Upper lobe of right lung (tissue), 1 donor: ENCODE results near the gene JUNB. TPM values are rescaled to one million over a fixed set of nuclear protein-coding genes. Genes with fewer than 3 reads are reported as not detected.

ENCODE experiments used
- ATAC-seq: fragments of 200-7000 bp; cut with Tn5 transposase; one replicate; pipeline ENCODE4 v1.9.1; 2020; ENCODE audit warnings: mild to moderate bottlenecking, moderate library complexity
- DNase-seq: peaks from one replicate; pipeline ENCODE4 v3.0.0-alpha.2; 2020
- H3K27ac ChIP-seq: fragments of 200-600 bp; one replicate; pipeline ENCODE4 v1.8.0; 2022
- H3K27me3 ChIP-seq: fragments of 200-600 bp; one replicate; pipeline ENCODE4 v1.8.0; 2022; ENCODE audit warnings: mild to moderate bottlenecking
- H3K36me3 ChIP-seq: fragments of 200-600 bp; one replicate; pipeline ENCODE4 v1.8.0; 2022
- H3K4me1 ChIP-seq: fragments of 200-600 bp; one replicate; pipeline ENCODE4 v1.8.0; 2022
- H3K4me3 ChIP-seq: fragments of 200-600 bp; one replicate; pipeline ENCODE4 v1.8.0; 2022; ENCODE audit warnings: mild to moderate bottlenecking
- H3K9me3 ChIP-seq: fragments of 200-600 bp; one replicate; pipeline ENCODE4 v1.8.0; 2022
- intact Hi-C: fragments of 100-400 bp; cut with DNase I; formaldehyde crosslinking; loops from one replicate; pipeline ENCODE4 v1.11.0; 2022
- total RNA-seq: library from RNA; stranded (reverse); fragmentation: NEBNext Ultra II Directional; extraction: Animal tissue kit (Norgen Biotek cat#: 25700); gene quantifications from one replicate; pipeline ENCODE4 v1.2.1, GENCODE V29; 2021
- TF ChIP-seq, protein P1 (sequence below): fragments of 200-600 bp; IDR thresholded peaks from one replicate; pipeline ENCODE4 v1.8.0; 2022; ENCODE audit warnings: antibody characterized with exemption
- donor health status: DM: no; HTN: yes; CAD: no; lungs with severe emphysema.

Gene JUNB
- total RNA-seq, 1 donor from 2014 or later = 174 TPM

DNA sequence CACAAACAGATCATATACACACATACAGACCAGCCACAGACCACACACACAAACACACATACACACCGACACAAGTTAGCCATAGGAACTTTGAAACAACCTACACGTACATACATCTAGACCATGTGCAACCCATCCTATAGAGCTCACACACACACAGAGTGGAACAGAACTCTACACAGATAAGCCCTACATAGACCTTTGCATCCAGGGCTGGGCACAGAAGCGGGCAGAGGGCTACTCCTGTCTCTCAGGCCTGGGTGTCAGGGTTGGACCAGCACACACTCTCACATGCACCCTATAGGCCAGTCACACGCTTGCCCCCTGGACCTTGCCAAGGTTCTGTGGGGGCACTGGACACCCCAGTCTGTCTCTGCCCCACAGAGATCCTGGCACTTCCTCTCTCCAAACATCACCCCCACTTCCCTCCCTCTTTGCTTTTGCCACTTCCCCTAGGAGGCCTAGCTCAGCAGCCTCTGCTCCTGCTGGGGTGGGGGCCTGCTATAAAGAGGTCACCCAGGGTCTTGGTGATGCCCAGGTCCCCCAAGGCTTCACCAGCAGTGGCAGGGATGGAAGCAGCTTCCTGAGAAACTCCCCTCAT lies 5.8 kb upstream of the JUNB start:
- H3K9me3 ChIP-seq = no peaks in the 10 kb centered on the region
- peak; percentile 0 for ATAC-seq
- peak overlapping the region; percentile 100 for H3K27ac ChIP-seq
- H3K4me3 ChIP-seq = peak overlapping the region; percentile 19
- H3K36me3 ChIP-seq = no peaks in the 10 kb centered on the region
- intact Hi-C loops = no loop called here
- H3K27me3 ChIP-seq = no peaks in the 10 kb centered on the region
- peak; percentile 74 for DNase-seq
- peaks cover 74% of the 10 kb centered on the region for H3K4me1 ChIP-seq
- TF ChIP-seq, protein P1, sequence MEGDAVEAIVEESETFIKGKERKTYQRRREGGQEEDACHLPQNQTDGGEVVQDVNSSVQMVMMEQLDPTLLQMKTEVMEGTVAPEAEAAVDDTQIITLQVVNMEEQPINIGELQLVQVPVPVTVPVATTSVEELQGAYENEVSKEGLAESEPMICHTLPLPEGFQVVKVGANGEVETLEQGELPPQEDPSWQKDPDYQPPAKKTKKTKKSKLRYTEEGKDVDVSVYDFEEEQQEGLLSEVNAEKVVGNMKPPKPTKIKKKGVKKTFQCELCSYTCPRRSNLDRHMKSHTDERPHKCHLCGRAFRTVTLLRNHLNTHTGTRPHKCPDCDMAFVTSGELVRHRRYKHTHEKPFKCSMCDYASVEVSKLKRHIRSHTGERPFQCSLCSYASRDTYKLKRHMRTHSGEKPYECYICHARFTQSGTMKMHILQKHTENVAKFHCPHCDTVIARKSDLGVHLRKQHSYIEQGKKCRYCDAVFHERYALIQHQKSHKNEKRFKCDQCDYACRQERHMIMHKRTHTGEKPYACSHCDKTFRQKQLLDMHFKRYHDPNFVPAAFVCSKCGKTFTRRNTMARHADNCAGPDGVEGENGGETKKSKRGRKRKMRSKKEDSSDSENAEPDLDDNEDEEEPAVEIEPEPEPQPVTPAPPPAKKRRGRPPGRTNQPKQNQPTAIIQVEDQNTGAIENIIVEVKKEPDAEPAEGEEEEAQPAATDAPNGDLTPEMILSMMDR = no peak

DNA sequence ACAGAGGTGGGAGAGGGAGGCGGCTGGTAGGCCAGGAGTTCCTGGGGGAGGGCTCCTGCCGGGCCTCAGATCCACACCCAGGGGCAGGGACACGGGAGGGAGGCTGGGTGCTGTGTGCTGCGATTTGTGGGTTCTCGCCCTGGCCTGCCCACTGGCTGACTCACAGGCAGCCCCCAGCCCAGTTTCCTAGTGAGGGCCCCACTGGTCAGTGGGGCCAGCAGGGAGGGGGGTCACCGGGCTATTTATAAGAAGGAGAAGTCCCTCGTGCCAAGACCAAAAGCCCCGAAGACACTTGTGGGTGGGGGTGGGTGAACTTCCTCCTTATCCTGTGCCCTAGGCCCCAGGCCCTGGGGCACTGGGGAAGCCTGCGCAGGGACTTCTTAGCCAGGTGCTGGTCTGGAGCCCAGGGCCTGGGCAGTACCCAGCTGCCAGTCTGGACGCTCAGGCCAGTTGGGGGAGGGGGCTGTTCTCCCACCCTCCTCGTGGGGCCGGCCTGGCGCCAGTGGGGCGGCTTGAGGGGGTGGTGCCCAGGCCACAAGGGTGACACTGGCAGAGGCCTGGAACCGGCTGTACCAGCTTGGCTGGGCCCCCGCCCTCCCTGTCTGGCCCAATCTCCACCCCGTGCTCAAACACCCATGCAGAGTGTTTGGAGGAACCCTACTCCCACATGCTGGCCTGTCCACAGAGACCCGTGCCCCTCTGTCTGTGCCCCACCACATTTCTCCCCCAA lies 5.0 kb upstream of the JUNB start:
- H3K4me1 ChIP-seq = peaks cover 74% of the 10 kb centered on the region
- DNase-seq = peak; percentile 97
- peak overlapping the region; percentile 19 for H3K4me3 ChIP-seq

DNA sequence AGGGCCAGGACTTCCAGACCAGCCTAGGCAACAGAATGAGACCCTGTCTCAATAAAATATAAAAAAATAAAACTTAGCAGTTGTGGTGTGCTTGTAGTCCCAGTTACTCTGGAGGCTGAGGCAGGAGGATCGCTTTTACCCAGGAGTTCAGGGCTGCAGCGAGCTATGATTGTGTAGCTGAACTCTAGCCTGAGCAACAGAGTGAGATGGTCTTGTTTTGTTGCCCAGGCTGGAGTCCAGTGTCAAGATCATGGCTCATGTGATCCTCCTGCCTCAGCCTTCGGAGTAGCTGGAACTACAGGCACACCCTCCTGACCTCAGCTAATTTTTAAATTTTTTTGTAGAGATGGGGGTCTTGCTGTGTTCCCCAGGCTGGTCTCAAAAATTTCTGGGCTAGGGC lies 4.3 kb upstream of the JUNB start:
- H3K4me3 ChIP-seq = no peak overlapping the region
- no peak for ATAC-seq
- TF ChIP-seq, protein P1 = no peak
- no peak for DNase-seq
- H3K4me1 ChIP-seq = peaks cover 68% of the 10 kb centered on the region
- intact Hi-C loops = no loop called here
- no peaks in the 10 kb centered on the region for H3K27me3 ChIP-seq
- no peaks in the 10 kb centered on the region for H3K9me3 ChIP-seq
- H3K27ac ChIP-seq = peak overlapping the region; percentile 100
- no peaks in the 10 kb centered on the region for H3K36me3 ChIP-seq

More for the DNA sequence above, 5.0 kb upstream of the JUNB start:
- no peaks in the 10 kb centered on the region for H3K27me3 ChIP-seq
- ATAC-seq = peak; percentile 51
- intact Hi-C loops = no loop called here
- no peaks in the 10 kb centered on the region for H3K36me3 ChIP-seq
- H3K9me3 ChIP-seq = no peaks in the 10 kb centered on the region
- TF ChIP-seq, protein P1 = no peak
- peak overlapping the region; percentile 100 for H3K27ac ChIP-seq

DNA sequence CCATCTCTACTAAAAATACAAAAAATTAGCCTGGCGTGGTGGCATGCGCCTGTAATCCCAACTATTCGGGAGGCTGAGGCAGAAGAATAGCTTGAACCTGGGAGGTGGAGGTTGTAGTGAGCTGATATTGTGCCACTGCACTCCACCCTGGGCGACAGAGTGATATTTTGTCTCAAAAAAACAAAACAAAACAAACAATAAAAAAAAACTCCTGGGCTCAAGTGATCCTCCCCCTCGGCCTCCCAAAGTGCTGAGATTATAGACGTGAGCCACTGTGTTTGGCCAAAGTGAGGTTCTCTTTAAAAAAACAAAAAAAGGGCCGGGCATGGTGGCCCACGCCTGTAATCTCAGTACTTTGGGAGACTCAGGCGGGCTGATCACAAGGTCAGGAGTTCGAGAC lies 3.8 kb upstream of the JUNB start:
- Histone ChIP-seq H3K4me3 (no peak overlapping the region), H3K4me1 (peaks cover 67% of the 10 kb centered on the region), H3K27me3 (no peaks in the 10 kb centered on the region), H3K27ac (peak overlapping the region; percentile 100), H3K9me3 (no peaks in the 10 kb centered on the region), H3K36me3 (no peaks in the 10 kb centered on the region)
- TF ChIP-seq, protein P1 = no peak
- intact Hi-C loops = no loop called here
- ATAC-seq (no peak), DNase-seq (no peak)

DNA sequence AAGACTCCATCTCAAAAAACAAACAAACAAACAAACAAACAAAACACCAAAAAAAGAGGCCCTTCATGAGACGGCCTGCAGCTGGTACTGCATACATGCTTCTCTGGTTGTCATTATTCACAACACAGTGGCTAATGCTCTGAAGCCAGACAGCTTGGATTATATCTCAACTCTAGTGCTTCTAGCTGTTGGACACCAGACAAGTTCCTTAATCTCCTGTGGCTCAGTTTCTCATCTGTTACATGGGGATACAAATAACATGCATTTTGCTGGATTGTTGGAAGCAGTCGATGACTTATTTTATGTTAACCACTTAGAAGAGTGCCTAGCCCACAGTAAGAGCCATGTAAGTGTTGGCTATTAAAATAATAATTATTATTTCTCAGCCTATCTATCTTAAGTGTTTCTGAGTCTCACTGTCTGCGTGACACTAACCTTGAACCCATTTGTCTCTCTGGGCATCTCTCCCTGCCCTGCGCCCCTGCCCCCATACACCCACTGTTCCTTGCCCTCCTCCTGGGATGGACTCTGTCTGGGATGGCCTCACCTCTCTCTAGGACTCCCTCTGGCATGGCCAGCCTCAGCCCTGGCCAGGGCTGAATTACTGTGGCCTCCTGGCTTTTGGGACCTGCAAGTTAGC lies 3.1 kb upstream of the JUNB start:
- H3K36me3 ChIP-seq = no peaks in the 10 kb centered on the region
- H3K4me1 ChIP-seq = peaks cover 62% of the 10 kb centered on the region
- DNase-seq = no peak
- ATAC-seq = no peak
- peak overlapping the region; percentile 88 for H3K4me3 ChIP-seq
- no peaks in the 10 kb centered on the region for H3K27me3 ChIP-seq
- H3K9me3 ChIP-seq = no peaks in the 10 kb centered on the region
- peak overlapping the region; percentile 100 for H3K27ac ChIP-seq
- intact Hi-C loops = no loop called here
- TF ChIP-seq, protein P1 = no peak
